ENCODE measurements around the gene APLP1. TPM values are rescaled to one million over a fixed set of nuclear protein-coding genes. Genes with fewer than 3 reads are reported as not detected.

The APLP1 gene
- total RNA-seq (2022; extraction: Qiagen RNA extraction), result 68.9 to 98.3 TPM (median 90.2 TPM) in 5 replicates

GRCh38 chr19:35868172-35868822, at the start of gene APLP1:
TSS of gene APLP1 (plus strand) at chr19:35868574. CDS start at chr19:35868637, 63 bp downstream.

GRCh38 chr19:35852029-35852780, 16.2 kb upstream of the APLP1 start, which contains the start of gene NPHS1:
TSS of gene NPHS1 (minus strand) at chr19:35852504. CDS start at chr19:35851837, 667 bp downstream.

DNA sequence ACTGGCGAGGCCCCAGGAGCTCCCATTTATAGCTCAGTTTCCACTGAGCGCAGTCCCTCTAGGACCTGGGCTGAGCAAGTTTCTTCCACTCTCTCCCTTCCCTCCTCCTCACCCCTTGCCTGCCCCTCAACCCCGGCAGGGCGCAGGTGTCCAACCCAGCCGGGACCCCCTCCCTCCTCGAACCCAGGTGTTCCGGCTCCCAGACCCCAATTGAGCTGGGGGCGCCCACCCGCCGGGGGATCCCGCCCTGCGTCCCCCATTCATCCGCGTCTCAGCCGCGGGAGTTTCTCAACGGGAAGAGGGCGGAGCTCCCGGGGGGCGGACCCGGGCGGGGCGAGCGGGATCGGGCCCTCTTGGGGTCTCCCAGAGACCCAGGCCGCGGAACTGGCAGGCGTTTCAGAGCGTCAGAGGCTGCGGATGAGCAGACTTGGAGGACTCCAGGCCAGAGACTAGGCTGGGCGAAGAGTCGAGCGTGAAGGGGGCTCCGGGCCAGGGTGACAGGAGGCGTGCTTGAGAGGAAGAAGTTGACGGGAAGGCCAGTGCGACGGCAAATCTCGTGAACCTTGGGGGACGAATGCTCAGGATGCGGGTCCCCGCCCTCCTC, 11.7 kb upstream of the APLP1 start, which contains the start of gene KIRREL2:
KIRREL2 (plus strand) TSS at position 366 of the 604 bp plus-strand sequence; CDS start at position 575, 209 bp downstream.

GRCh38 chr19:35901854-35902661, 33.7 kb downstream of the APLP1 start, which contains the start of gene HCST:
TSS of gene HCST (plus strand) at chr19:35902529. CDS start at chr19:35902594, 65 bp downstream.

DNA sequence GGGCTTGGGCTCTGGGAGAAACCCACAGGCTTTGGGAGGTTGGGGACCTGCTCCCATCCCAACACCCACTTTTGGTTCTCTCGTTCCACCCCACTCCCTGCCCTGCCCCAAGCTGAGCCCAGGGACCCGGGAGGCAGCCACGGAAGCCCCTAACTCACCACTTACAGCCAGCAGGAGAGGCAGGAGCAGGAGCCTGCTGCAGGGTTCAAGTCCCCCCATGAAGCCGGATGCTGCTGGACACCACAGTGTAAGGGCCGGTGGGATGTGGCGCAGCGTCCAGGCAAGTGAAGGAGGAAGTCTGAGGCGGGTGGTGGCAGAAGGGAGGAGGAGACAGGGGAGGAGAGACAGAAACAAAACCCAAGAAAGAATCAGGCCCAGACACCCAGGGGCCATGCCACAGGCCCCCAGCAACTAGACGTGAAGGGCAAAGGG, 39.7 kb downstream of the APLP1 start, which contains the start of gene TYROBP:
TYROBP (minus strand) TSS at position 286 of the 432 bp plus-strand sequence; CDS start at position 219, 67 bp downstream.

Other genes with a start within 250 kb of the APLP1 start
- 147 to 203 TPM (median 195 TPM) in 5 replicates for gene RBM42, start 239.5 kb upstream of the APLP1 start, total RNA-seq (2022; extraction: Qiagen RNA extraction)
- 1.5 to 3.3 TPM (median 2.9 TPM) in 5 replicates for gene ETV2, start 226.8 kb upstream of the APLP1 start, total RNA-seq (2022; extraction: Qiagen RNA extraction)
- 1,261 to 1,482 TPM (median 1,322 TPM) in 5 replicates for gene COX6B1, start 220.3 kb upstream of the APLP1 start, total RNA-seq (2022; extraction: Qiagen RNA extraction)
- gene UPK1A, start 202.1 kb upstream of the APLP1 start, total RNA-seq (2022; extraction: Qiagen RNA extraction), result 0.52 to 1.5 TPM (median 1.0 TPM) in 5 replicates
- gene ZBTB32, start 164.0 kb upstream of the APLP1 start, total RNA-seq (2022; extraction: Qiagen RNA extraction), result not detected in 5 replicates
- gene KMT2B, start 150.6 kb upstream of the APLP1 start, total RNA-seq (2022; extraction: Qiagen RNA extraction), result 53.9 to 62.2 TPM (median 56.6 TPM) in 5 replicates
- 11.5 to 12.9 TPM (median 11.8 TPM) in 5 replicates for gene IGFLR1, start 126.1 kb upstream of the APLP1 start, total RNA-seq (2022; extraction: Qiagen RNA extraction)
- 21.9 to 27.5 TPM (median 24.7 TPM) in 5 replicates for gene U2AF1L4, start 123.2 kb upstream of the APLP1 start, total RNA-seq (2022; extraction: Qiagen RNA extraction)
- gene PSENEN, start 122.9 kb upstream of the APLP1 start, total RNA-seq (2022; extraction: Qiagen RNA extraction), result 250 to 344 TPM (median 287 TPM) in 5 replicates
- gene LIN37, start 120.0 kb upstream of the APLP1 start, total RNA-seq (2022; extraction: Qiagen RNA extraction), result 21.5 to 27.9 TPM (median 23.2 TPM) in 5 replicates
- gene HSPB6, start 111.5 kb upstream of the APLP1 start, total RNA-seq (2022; extraction: Qiagen RNA extraction), result 0.14 to 0.35 TPM (median 0.29 TPM) in 5 replicates
- gene PROSER3, start 110.4 kb upstream of the APLP1 start, total RNA-seq (2022; extraction: Qiagen RNA extraction), result 19.6 to 32.1 TPM (median 24.2 TPM) in 5 replicates
- 4.7 to 9.3 TPM (median 7.4 TPM) in 5 replicates for gene ARHGAP33, start 93.0 kb upstream of the APLP1 start, total RNA-seq (2022; extraction: Qiagen RNA extraction)
- 0.15 to 0.36 TPM (median 0.25 TPM) in 5 replicates for gene PRODH2, start 55.7 kb upstream of the APLP1 start, total RNA-seq (2022; extraction: Qiagen RNA extraction)
- 0.35 to 0.68 TPM (median 0.59 TPM) in 5 replicates for gene NPHS1, start 16.1 kb upstream of the APLP1 start, total RNA-seq (2022; extraction: Qiagen RNA extraction)
- 0.43 to 0.63 TPM (median 0.50 TPM) in 5 replicates for gene KIRREL2, start 11.7 kb upstream of the APLP1 start, total RNA-seq (2022; extraction: Qiagen RNA extraction)
- 5.2 to 6.5 TPM (median 6.3 TPM) in 5 replicates for gene NFKBID, start 32.0 kb downstream of the APLP1 start, total RNA-seq (2022; extraction: Qiagen RNA extraction)
- gene HCST, start 34.0 kb downstream of the APLP1 start, total RNA-seq (2022; extraction: Qiagen RNA extraction), result 0.29 to 0.79 TPM (median 0.46 TPM) in 4 of 5 replicates, not detected in the other
- gene TYROBP, start 39.7 kb downstream of the APLP1 start, total RNA-seq (2022; extraction: Qiagen RNA extraction), result not detected in 5 replicates
- 15.7 to 24.4 TPM (median 20.9 TPM) in 5 replicates for gene LRFN3, start 67.8 kb downstream of the APLP1 start, total RNA-seq (2022; extraction: Qiagen RNA extraction)
- gene SDHAF1, start 126.6 kb downstream of the APLP1 start, total RNA-seq (2022; extraction: Qiagen RNA extraction), result 28.9 to 48.5 TPM (median 46.4 TPM) in 5 replicates
- 0.18 to 0.29 TPM (median 0.22 TPM) in 5 replicates for gene SYNE4, start 140.2 kb downstream of the APLP1 start, total RNA-seq (2022; extraction: Qiagen RNA extraction)
- gene ALKBH6, start 145.6 kb downstream of the APLP1 start, total RNA-seq (2022; extraction: Qiagen RNA extraction), result 21.7 to 25.8 TPM (median 23.8 TPM) in 5 replicates
- gene CLIP3, start 164.3 kb downstream of the APLP1 start, total RNA-seq (2022; extraction: Qiagen RNA extraction), result 0.74 to 1.5 TPM (median 0.92 TPM) in 5 replicates
- 5.8 to 7.9 TPM (median 7.3 TPM) in 5 replicates for gene THAP8, start 185.7 kb downstream of the APLP1 start, total RNA-seq (2022; extraction: Qiagen RNA extraction)
- gene WDR62, start 186.3 kb downstream of the APLP1 start, total RNA-seq (2022; extraction: Qiagen RNA extraction), result 23.1 to 26.0 TPM (median 25.2 TPM) in 5 replicates
- gene OVOL3, start 242.6 kb downstream of the APLP1 start, total RNA-seq (2022; extraction: Qiagen RNA extraction), result 0.17 to 0.60 TPM (median 0.36 TPM) in 4 of 5 replicates, not detected in the other
- gene POLR2I, start 246.3 kb downstream of the APLP1 start, total RNA-seq (2022; extraction: Qiagen RNA extraction), result 201 to 261 TPM (median 248 TPM) in 5 replicates
- 406 to 569 TPM (median 542 TPM) in 5 replicates for gene TBCB, start 246.9 kb downstream of the APLP1 start, total RNA-seq (2022; extraction: Qiagen RNA extraction)

Data from A549 treated with Hydrocortisone at 1 μM for 4 hours (cell line).